Trophoblast cell (in vitro differentiated cells and primary cell): ENCODE results near the gene PEX7.

Experiments
- DNase-seq, 2 donors: peaks; one replicate each; pipeline ENCODE4 v3.0.0-alpha.2; 2016
- H2AFZ ChIP-seq: 2 replicates; pipeline ENCODE4 v1.6.1; 2013; ENCODE audit warnings: low read length, moderate library complexity, mild to moderate bottlenecking; ENCODE audit not compliant: insufficient read depth, poor library complexity
- H2AK5ac ChIP-seq: 2 replicates; pipeline ENCODE4 v1.6.1; 2013; ENCODE audit warnings: mild to moderate bottlenecking, low read length
- H2BK120ac ChIP-seq: 2 replicates; pipeline ENCODE4 v1.6.1; 2013; ENCODE audit warnings: low read length, mild to moderate bottlenecking, moderate library complexity; ENCODE audit not compliant: insufficient read depth, poor library complexity
- H2BK12ac ChIP-seq: 2 replicates; pipeline ENCODE4 v1.6.1; 2013; ENCODE audit warnings: mild to moderate bottlenecking, low read length, moderate library complexity
- H2BK5ac ChIP-seq: 2 replicates; pipeline ENCODE4 v1.6.1; 2013; ENCODE audit warnings: low read length, low read depth, moderate library complexity, mild to moderate bottlenecking; ENCODE audit not compliant: poor library complexity
- H3K14ac ChIP-seq: 2 replicates; pipeline ENCODE4 v1.6.1; 2013; ENCODE audit warnings: mild to moderate bottlenecking, low read length
- H3K18ac ChIP-seq: 2 replicates; pipeline ENCODE4 v1.6.1; 2013; ENCODE audit warnings: mild to moderate bottlenecking, low read length
- H3K23ac ChIP-seq: 2 replicates; pipeline ENCODE4 v1.6.1; 2013; ENCODE audit warnings: low read length
- H3K27ac ChIP-seq: 2 replicates; pipeline ENCODE4 v1.5.1; 2013; ENCODE audit warnings: low read depth, mild to moderate bottlenecking, inconsistent platforms, low read length, moderate library complexity
- H3K27me3 ChIP-seq: 2 replicates; pipeline ENCODE4 v1.6.1; 2013; ENCODE audit warnings: inconsistent platforms, mild to moderate bottlenecking, low read length, moderate library complexity; ENCODE audit not compliant: insufficient read depth
- H3K36me3 ChIP-seq, 2 experiments: 1 replicate in 1 of 2; 2 replicates in 1 of 2; pipeline ENCODE4 v1.6.1; 2013; ENCODE audit warnings: low read length in 2 of 2, mild to moderate bottlenecking in 2 of 2, moderate library complexity in 1 of 2; ENCODE audit not compliant: insufficient read depth in 2 of 2, control insufficient read depth in 1 of 2
- H3K4ac ChIP-seq: 2 replicates; pipeline ENCODE4 v1.6.1; 2013; ENCODE audit warnings: low read depth, mild to moderate bottlenecking, low read length, moderate library complexity
- H3K4me1 ChIP-seq, 2 experiments: 1 replicate in 1 of 2; 2 replicates in 1 of 2; pipeline ENCODE4 v1.6.1; 2013; ENCODE audit warnings: low read length in 2 of 2, mild to moderate bottlenecking in 2 of 2, moderate library complexity in 1 of 2; ENCODE audit not compliant: insufficient read depth in 2 of 2, control insufficient read depth in 1 of 2
- H3K4me2 ChIP-seq: 2 replicates; pipeline ENCODE4 v1.6.1; 2013; ENCODE audit warnings: inconsistent platforms, mild to moderate bottlenecking, low read length, moderate library complexity
- H3K4me3 ChIP-seq: 2 replicates; pipeline ENCODE4 v1.5.1; 2013; ENCODE audit warnings: mild to moderate bottlenecking, low read depth, low read length, inconsistent platforms
- H3K79me1 ChIP-seq: one replicate; pipeline ENCODE4 v1.6.1; 2013; ENCODE audit warnings: low read length
- H3K79me2 ChIP-seq: 2 replicates; pipeline ENCODE4 v1.6.1; 2013; ENCODE audit warnings: low read length, mild to moderate bottlenecking; ENCODE audit not compliant: control insufficient read depth, insufficient read depth, poor library complexity
- H3K9ac ChIP-seq: 2 replicates; pipeline ENCODE4 v1.6.1; 2013; ENCODE audit warnings: mild to moderate bottlenecking, low read length
- H3K9me3 ChIP-seq: 2 replicates; pipeline ENCODE4 v1.6.1; 2013; ENCODE audit warnings: low read depth, mild to moderate bottlenecking, control low read depth, inconsistent platforms, low read length; ENCODE audit not compliant: insufficient read depth
- H4K12ac ChIP-seq: 2 replicates; pipeline ENCODE4 v1.6.1; 2013; ENCODE audit warnings: low read depth, mild to moderate bottlenecking, low read length, moderate library complexity
- H4K8ac ChIP-seq: 2 replicates; pipeline ENCODE4 v1.6.1; 2013; ENCODE audit warnings: low read depth, mild to moderate bottlenecking, low read length, moderate library complexity
- H4K91ac ChIP-seq: one replicate; pipeline ENCODE4 v1.6.1; 2013; ENCODE audit warnings: low read depth, mild to moderate bottlenecking, low read length, moderate library complexity
- WGBS: extraction: QIAGEN DNeasy Blood & Tissue Kit; methylation state at CpG from one replicate; pipeline ENCODE4 v1.1.7; 2013; ENCODE audit warnings: missing lambda C conversion rate; ENCODE audit not compliant: insufficient read length, insufficient coverage; ENCODE audit errors: extremely low coverage; 5-methylcytosine and 5-hydroxymethylcytosine counted together

PEX7 gene

DNA sequence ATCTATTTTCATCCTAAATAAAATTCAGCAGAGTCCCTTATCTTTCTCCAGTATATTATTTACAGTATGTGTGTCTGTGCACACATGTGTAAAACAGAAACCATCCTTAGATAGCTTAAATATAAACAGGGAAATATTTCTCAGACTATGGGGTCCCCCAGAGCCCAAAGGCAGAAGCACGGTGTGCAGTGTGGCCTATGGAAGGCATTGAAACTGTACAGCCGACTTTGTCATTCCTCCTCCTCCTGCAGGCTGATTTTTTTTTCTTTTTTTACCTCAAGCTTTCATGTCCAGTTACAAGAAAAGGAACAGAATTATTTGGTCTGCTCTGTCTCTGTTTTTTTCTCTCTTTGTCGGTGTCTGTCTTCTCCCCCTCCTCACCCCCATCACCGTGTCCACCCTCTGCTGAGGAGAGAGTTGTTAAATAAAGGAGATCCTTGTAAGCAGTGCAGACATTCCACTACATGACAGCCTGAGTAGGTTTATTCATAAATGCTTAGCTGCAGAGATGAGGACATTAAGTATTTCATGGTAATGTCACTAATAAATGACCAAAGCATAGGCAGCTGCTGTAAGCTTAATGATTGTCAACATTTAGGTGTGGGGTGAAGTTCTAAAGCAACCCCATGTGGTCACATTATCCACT is 67.9 kb downstream of the PEX7 start:
- no peak overlapping the region for H3K23ac ChIP-seq
- no peak for DNase-seq
- H3K9ac ChIP-seq, result no peak overlapping the region
- no peaks in the 10 kb centered on the region for H3K27me3 ChIP-seq
- H3K4me3 ChIP-seq, result no peak overlapping the region
- peaks cover 0 to 4% of the 10 kb centered on the region in 2 experiments for H3K4me1 ChIP-seq
- H3K18ac ChIP-seq, result no peak overlapping the region
- no CpG with 5 or more reads among the region's 4 CpGs for WGBS
- H3K79me2 ChIP-seq, result no peaks in the 10 kb centered on the region
- H2BK5ac ChIP-seq, result no peak overlapping the region
- no peak overlapping the region for H2BK120ac ChIP-seq
- H2AK5ac ChIP-seq, result no peak overlapping the region
- H4K8ac ChIP-seq, result no peak overlapping the region
- no peak overlapping the region for H2AFZ ChIP-seq
- H2BK12ac ChIP-seq, result no peak overlapping the region
- H4K91ac ChIP-seq, result no peak overlapping the region
- H3K4me2 ChIP-seq, result no peak overlapping the region
- H4K12ac ChIP-seq, result no peak overlapping the region
- no peak overlapping the region for H3K27ac ChIP-seq
- H3K79me1 ChIP-seq, result no peaks in the 10 kb centered on the region
- H3K4ac ChIP-seq, result no peak overlapping the region
- H3K9me3 ChIP-seq, result no peaks in the 10 kb centered on the region
- no peak overlapping the region for H3K14ac ChIP-seq
- H3K36me3 ChIP-seq, result no peaks in the 10 kb centered on the region

DNA sequence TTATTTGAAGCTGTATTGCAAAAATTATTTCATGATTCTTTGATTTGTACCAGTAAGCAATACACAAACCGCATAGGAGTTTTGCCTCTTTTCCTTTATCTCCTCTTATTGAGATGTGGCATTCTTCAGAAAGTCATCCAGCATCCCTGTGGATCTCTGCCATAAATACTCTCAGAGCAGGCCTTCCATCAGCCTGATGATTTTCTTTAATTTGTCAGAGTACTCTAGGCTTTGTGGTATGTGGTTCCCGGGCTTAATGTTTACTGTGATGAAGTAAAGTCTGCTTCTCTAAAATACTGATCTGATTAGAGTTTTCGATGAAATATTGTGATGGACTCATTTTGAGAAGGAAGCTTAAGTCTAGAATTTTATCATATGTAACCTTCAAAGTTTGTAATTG is 68.6 kb downstream of the PEX7 start:
- no peak overlapping the region for H4K91ac ChIP-seq
- H4K12ac ChIP-seq, result no peak overlapping the region
- no peak overlapping the region for H2AFZ ChIP-seq
- H3K4me1 ChIP-seq, result peaks cover 0 to 4% of the 10 kb centered on the region in 2 experiments
- no peak overlapping the region for H2BK120ac ChIP-seq
- no peak overlapping the region for H3K9ac ChIP-seq
- H2AK5ac ChIP-seq, result no peak overlapping the region
- no CpG with 5 or more reads among the region's 3 CpGs for WGBS
- H2BK5ac ChIP-seq, result no peak overlapping the region
- no peak overlapping the region for H3K27ac ChIP-seq
- no peak overlapping the region for H3K18ac ChIP-seq
- H3K4me2 ChIP-seq, result no peak overlapping the region
- H3K9me3 ChIP-seq, result no peaks in the 10 kb centered on the region
- H4K8ac ChIP-seq, result no peak overlapping the region
- H2BK12ac ChIP-seq, result no peak overlapping the region
- H3K23ac ChIP-seq, result no peak overlapping the region
- no peaks in the 10 kb centered on the region for H3K79me1 ChIP-seq
- H3K36me3 ChIP-seq, result no peaks in the 10 kb centered on the region
- H3K14ac ChIP-seq, result no peak overlapping the region
- no peak overlapping the region for H3K4ac ChIP-seq
- no peaks in the 10 kb centered on the region for H3K27me3 ChIP-seq
- no peaks in the 10 kb centered on the region for H3K79me2 ChIP-seq
- DNase-seq, result no peak
- H3K4me3 ChIP-seq, result no peak overlapping the region

DNA sequence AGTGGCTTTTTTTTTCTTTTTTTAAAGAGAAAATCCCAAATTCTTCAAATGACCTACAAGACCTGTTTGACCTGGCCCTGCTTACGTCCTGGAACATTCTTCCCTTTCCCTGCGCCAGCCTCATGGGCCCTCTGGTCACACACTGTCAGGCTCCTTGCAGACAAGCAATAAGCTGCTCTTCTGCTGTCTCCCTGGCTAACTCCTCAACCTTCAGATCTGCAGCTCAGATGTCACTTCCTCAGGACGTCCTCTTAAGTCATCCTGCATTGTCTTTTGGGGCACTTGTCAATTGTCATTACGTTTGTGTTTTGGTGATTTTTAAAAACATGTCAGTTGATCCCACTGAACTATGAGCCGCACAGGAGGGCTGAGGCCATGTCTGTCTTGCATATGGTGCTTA is 70.8 kb downstream of the PEX7 start:
- H3K18ac ChIP-seq, result no peak overlapping the region
- no peak overlapping the region for H2AK5ac ChIP-seq
- H3K4ac ChIP-seq, result no peak overlapping the region
- no peak overlapping the region for H3K4me3 ChIP-seq
- H2BK12ac ChIP-seq, result no peak overlapping the region
- WGBS, result no CpG with 5 or more reads among the region's 5 CpGs
- H4K91ac ChIP-seq, result no peak overlapping the region
- H3K9me3 ChIP-seq, result no peaks in the 10 kb centered on the region
- no peak overlapping the region for H3K9ac ChIP-seq
- H2BK120ac ChIP-seq, result no peak overlapping the region
- no peak overlapping the region for H3K23ac ChIP-seq
- H3K27ac ChIP-seq, result no peak overlapping the region
- H3K4me1 ChIP-seq, result peaks cover 0 to 4% of the 10 kb centered on the region in 2 experiments
- no peaks in the 10 kb centered on the region for H3K79me1 ChIP-seq
- no peak overlapping the region for H2BK5ac ChIP-seq
- H4K8ac ChIP-seq, result no peak overlapping the region
- no peak for DNase-seq
- H3K14ac ChIP-seq, result no peak overlapping the region
- H3K36me3 ChIP-seq, result no peaks in the 10 kb centered on the region
- H2AFZ ChIP-seq, result no peak overlapping the region
- no peaks in the 10 kb centered on the region for H3K27me3 ChIP-seq
- no peak overlapping the region for H4K12ac ChIP-seq
- no peaks in the 10 kb centered on the region for H3K79me2 ChIP-seq
- no peak overlapping the region for H3K4me2 ChIP-seq

DNA sequence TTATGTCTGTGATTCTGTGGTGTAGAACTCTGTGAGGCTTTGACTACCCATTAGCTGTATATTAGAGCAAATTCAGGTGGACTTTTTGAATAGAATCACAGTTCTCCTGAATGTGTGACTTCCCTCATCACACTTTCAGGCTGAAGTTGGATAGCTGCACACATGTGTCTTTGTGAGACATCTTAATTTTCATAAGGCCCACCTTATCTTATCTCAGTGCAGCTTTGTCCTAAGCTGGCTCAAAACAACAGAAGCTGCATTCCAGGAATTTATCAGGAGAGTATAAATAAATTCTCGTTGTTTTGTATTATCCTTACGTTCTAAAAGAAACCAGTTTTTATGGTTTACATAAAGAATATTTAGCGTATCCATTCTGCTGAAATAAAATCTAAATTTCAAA is 73.5 kb downstream of the PEX7 start:
- Histone ChIP-seq H3K4ac (no peak overlapping the region), H3K4me3 (no peak overlapping the region), H3K36me3 (peaks cover 0 to 4% of the 10 kb centered on the region in 2 experiments), H3K27me3 (no peaks in the 10 kb centered on the region), H4K8ac (no peak overlapping the region), H3K18ac (no peak overlapping the region), H3K79me1 (no peaks in the 10 kb centered on the region), H3K14ac (no peak overlapping the region), H3K27ac (no peak overlapping the region), H2BK12ac (no peak overlapping the region), H2AK5ac (no peak overlapping the region), H2BK5ac (no peak overlapping the region), H3K23ac (no peak overlapping the region), H3K9me3 (no peaks in the 10 kb centered on the region), H3K9ac (no peak overlapping the region), H3K4me1 (peaks cover 0 to 4% of the 10 kb centered on the region in 2 experiments), H3K79me2 (no peaks in the 10 kb centered on the region), H4K12ac (no peak overlapping the region), H2AFZ (no peak overlapping the region), H4K91ac (no peak overlapping the region), H2BK120ac (no peak overlapping the region), H3K4me2 (no peak overlapping the region)
- no peak for DNase-seq
- no CpG with 5 or more reads among the region's 3 CpGs for WGBS
